Activated T-helper 1 cell treated with anti-CD3 and anti-CD28 coated beads, Interleukin-12 subunit alpha, Interleukin-12 subunit beta, Interleukin-2, Interleukin-4 antibody, amounts not matched to agents 30 ng/mL and 10 ng/mL and 1 ng/mL, durations not matched to agents 14 hours and 24 hours and 36 hours (primary cell): ENCODE measurements around the gene CSNK2A1. TPM values are rescaled to one million over a fixed set of nuclear protein-coding genes. Genes with fewer than 3 reads are reported as not detected.
"Not testable (repeated sequence)": the region's sequence is repeated elsewhere in the genome, so short reads cannot be mapped to it uniquely, and the experiment has no call there.

Source experiments
- DNase-seq: peaks from one replicate; pipeline ENCODE4 v3.0.0; 2021; ENCODE audit warnings: low spot score
- H3K27ac Mint-ChIP-seq: one replicate; pipeline ENCODE4 v1.8.0; 2021; ENCODE audit warnings: mild to moderate bottlenecking, mixed read lengths
- H3K27me3 Mint-ChIP-seq: one replicate; pipeline ENCODE4 v1.8.0; 2022; ENCODE audit warnings: mild to moderate bottlenecking, moderate library complexity, mixed read lengths; ENCODE audit not compliant: insufficient read depth
- H3K36me3 Mint-ChIP-seq: one replicate; pipeline ENCODE4 v1.8.0; 2021; ENCODE audit warnings: low read depth, mixed read lengths
- H3K4me1 Mint-ChIP-seq: one replicate; pipeline ENCODE4 v1.8.0; 2021; ENCODE audit warnings: low read depth, mixed read lengths
- H3K4me3 Mint-ChIP-seq: one replicate; pipeline ENCODE4 v1.8.0; 2021; ENCODE audit warnings: mild to moderate bottlenecking, moderate library complexity, mixed read lengths
- H3K9me3 Mint-ChIP-seq: one replicate; pipeline ENCODE4 v1.8.0; 2021; ENCODE audit warnings: mixed read lengths
- intact Hi-C: fragments of 100-400 bp; cut with micrococcal nuclease; formaldehyde crosslinking; loops from one replicate; pipeline ENCODE4 v1.15.1; 2024
- total RNA-seq: library from RNA; stranded (reverse); gene quantifications from 2 replicates; pipeline ENCODE4 v1.2.3, GENCODE V29; 2022

The CSNK2A1 gene
- total RNA-seq, 1 donor from 2014 or later: 181 TPM

- no peak for DNase-seq
- no peak overlapping the region for H3K27ac Mint-ChIP-seq
- no peaks in the 10 kb centered on the region for H3K27me3 Mint-ChIP-seq
- peaks cover 16% of the 10 kb centered on the region for H3K4me1 Mint-ChIP-seq
- intact Hi-C loops: no loop called here
- H3K36me3 Mint-ChIP-seq: peaks cover 70% of the 10 kb centered on the region
- H3K9me3 Mint-ChIP-seq: no peaks in the 10 kb centered on the region
- H3K4me3 Mint-ChIP-seq: no peak overlapping the region
Observed at GRCh38 chr20:483815-484644, 59.6 kb downstream of the CSNK2A1 start.

- DNase-seq: no peak
- Mint-ChIP-seq H3K27me3 (no peaks in the 10 kb centered on the region), H3K4me3 (no peak overlapping the region), H3K36me3 (peaks cover 57% of the 10 kb centered on the region), H3K27ac (no peak overlapping the region), H3K9me3 (no peaks in the 10 kb centered on the region), H3K4me1 (peaks cover 25% of the 10 kb centered on the region)
- intact Hi-C loops: no loop called here
Observed at GRCh38 chr20:481167-481566, 62.4 kb downstream of the CSNK2A1 start.

- Mint-ChIP-seq H3K4me3 (no peak overlapping the region), H3K27ac (no peak overlapping the region), H3K4me1 (peaks cover 29% of the 10 kb centered on the region), H3K36me3 (peaks cover 50% of the 10 kb centered on the region), H3K9me3 (no peaks in the 10 kb centered on the region), H3K27me3 (no peaks in the 10 kb centered on the region)
- intact Hi-C loops: no loop called here
- DNase-seq: no peak
Observed at GRCh38 chr20:480044-480443, 63.5 kb downstream of the CSNK2A1 start.

- peaks cover 49% of the 10 kb centered on the region for H3K36me3 Mint-ChIP-seq
- no peaks in the 10 kb centered on the region for H3K27me3 Mint-ChIP-seq
- no peak overlapping the region for H3K27ac Mint-ChIP-seq
Observed at GRCh38 chr20:479487-479886, 64.1 kb downstream of the CSNK2A1 start.

GRCh38 chr20:478949-479429 lies 64.6 kb downstream of the CSNK2A1 start:
- intact Hi-C loops: loop anchor here (1.0 kb wide), 5 partner anchors 17 to 125 kb away; partner anchors contain the start of genes CSNK2A1 and TBC1D20
- DNase-seq: peak; percentile 25
- H3K4me1 Mint-ChIP-seq: peaks cover 33% of the 10 kb centered on the region
- peak overlapping the region; percentile 69 for H3K27ac Mint-ChIP-seq
- H3K27me3 Mint-ChIP-seq: no peaks in the 10 kb centered on the region
- H3K36me3 Mint-ChIP-seq: peaks cover 47% of the 10 kb centered on the region
- no peaks in the 10 kb centered on the region for H3K9me3 Mint-ChIP-seq
- no peak overlapping the region for H3K4me3 Mint-ChIP-seq

More at GRCh38 chr20:479487-479886, 64.1 kb downstream of the CSNK2A1 start:
- H3K4me3 Mint-ChIP-seq: no peak overlapping the region
- no peak for DNase-seq
- H3K9me3 Mint-ChIP-seq: no peaks in the 10 kb centered on the region
- intact Hi-C loops: loop anchor here (1.0 kb wide), 5 partner anchors 17 to 125 kb away; partner anchors contain the start of genes CSNK2A1 and TBC1D20
- peaks cover 29% of the 10 kb centered on the region for H3K4me1 Mint-ChIP-seq

- peaks cover 45% of the 10 kb centered on the region for H3K36me3 Mint-ChIP-seq
- no peaks in the 10 kb centered on the region for H3K9me3 Mint-ChIP-seq
- no peak overlapping the region for H3K27ac Mint-ChIP-seq
- DNase-seq: no peak
- H3K4me1 Mint-ChIP-seq: peaks cover 33% of the 10 kb centered on the region
- H3K27me3 Mint-ChIP-seq: no peaks in the 10 kb centered on the region
- intact Hi-C loops: no loop called here
- no peak overlapping the region for H3K4me3 Mint-ChIP-seq
Observed at GRCh38 chr20:478010-478948, 65.3 kb downstream of the CSNK2A1 start.

- H3K27ac Mint-ChIP-seq, DNase-seq, intact Hi-C loops: not testable (repeated sequence)
Observed at GRCh38 chr20:476561-477249, 66.9 kb downstream of the CSNK2A1 start.

GRCh38 chr20:475463-476357 lies 67.9 kb downstream of the CSNK2A1 start:
- H3K27ac Mint-ChIP-seq: no peak overlapping the region
- no peaks in the 10 kb centered on the region for H3K9me3 Mint-ChIP-seq
- DNase-seq: no peak
- H3K36me3 Mint-ChIP-seq: peaks cover 31% of the 10 kb centered on the region
- no peak overlapping the region for H3K4me3 Mint-ChIP-seq
- H3K4me1 Mint-ChIP-seq: peaks cover 26% of the 10 kb centered on the region
- intact Hi-C loops: no loop called here
- peaks cover 3% of the 10 kb centered on the region for H3K27me3 Mint-ChIP-seq

More at GRCh38 chr20:476561-477249, 66.9 kb downstream of the CSNK2A1 start:
- H3K36me3 Mint-ChIP-seq: peaks cover 34% of the 10 kb centered on the region
- H3K9me3 Mint-ChIP-seq, H3K27me3 Mint-ChIP-seq, H3K4me3 Mint-ChIP-seq: not testable (repeated sequence)
- peaks cover 29% of the 10 kb centered on the region for H3K4me1 Mint-ChIP-seq

GRCh38 chr20:474581-474980 lies 69.0 kb downstream of the CSNK2A1 start:
- intact Hi-C loops: no loop called here
- Mint-ChIP-seq H3K4me3 (no peak overlapping the region), H3K27me3 (peaks cover 3% of the 10 kb centered on the region), H3K36me3 (peaks cover 24% of the 10 kb centered on the region), H3K9me3 (peaks cover 9% of the 10 kb centered on the region), H3K4me1 (peaks cover 21% of the 10 kb centered on the region), H3K27ac (no peak overlapping the region)
- no peak for DNase-seq

- H3K4me3 Mint-ChIP-seq: no peak overlapping the region
- no peak overlapping the region for H3K27ac Mint-ChIP-seq
- H3K9me3 Mint-ChIP-seq: peaks cover 17% of the 10 kb centered on the region
- peaks cover 3% of the 10 kb centered on the region for H3K27me3 Mint-ChIP-seq
- peaks cover 10% of the 10 kb centered on the region for H3K4me1 Mint-ChIP-seq
- H3K36me3 Mint-ChIP-seq: peaks cover 17% of the 10 kb centered on the region
- intact Hi-C loops: no loop called here
- no peak for DNase-seq
Observed at GRCh38 chr20:472889-473292, 70.7 kb downstream of the CSNK2A1 start.

GRCh38 chr20:472137-472846 lies 71.3 kb downstream of the CSNK2A1 start:
- H3K27me3 Mint-ChIP-seq: peaks cover 3% of the 10 kb centered on the region
- H3K36me3 Mint-ChIP-seq: peaks cover 15% of the 10 kb centered on the region
- DNase-seq: no peak
- H3K4me3 Mint-ChIP-seq: no peak overlapping the region
- H3K27ac Mint-ChIP-seq: no peak overlapping the region
- peaks cover 8% of the 10 kb centered on the region for H3K4me1 Mint-ChIP-seq
- H3K9me3 Mint-ChIP-seq: peaks cover 20% of the 10 kb centered on the region
- intact Hi-C loops: no loop called here
